Coronary artery (tissue), 2 donors: ENCODE data around the gene KRT17.
"Not testable (repeated sequence)": the region's sequence is repeated elsewhere in the genome, so short reads cannot be mapped to it uniquely, and the experiment has no call there.

ENCODE experiments used
- DNase-seq: peaks from one replicate; pipeline ENCODE4 v3.0.0-alpha.2; 2017; ENCODE audit warnings: low spot score
- H3K27ac ChIP-seq, 2 donors: fragments of 200-600 bp; sonication (generic); one replicate each; pipeline ENCODE4 v1.5.1; 2016 to 2019
- H3K4me3 ChIP-seq: fragments of 200-600 bp; sonication (generic); 2 replicates; pipeline ENCODE4 v1.5.1; 2016; ENCODE audit warnings: mild to moderate bottlenecking, moderate library complexity
- CTCF ChIP-seq: fragments of 200-600 bp; sonication (generic); IDR thresholded peaks from one replicate; pipeline ENCODE4 v1.5.1; 2019; ENCODE audit warnings: antibody characterized with exemption

KRT17 gene

GRCh38 chr17:41610965-41611640, 13.3 kb downstream of the KRT17 start:
- no peak overlapping the region for H3K27ac ChIP-seq
- no peak for DNase-seq
- no peak overlapping the region for H3K4me3 ChIP-seq
- TF ChIP-seq CTCF, result no peak

- not testable (repeated sequence) for DNase-seq, H3K27ac ChIP-seq, H3K4me3 ChIP-seq
Measured at GRCh38 chr17:41610061-41610517, 14.3 kb downstream of the KRT17 start.

GRCh38 chr17:41606930-41607329, 17.4 kb downstream of the KRT17 start:
- H3K27ac ChIP-seq, H3K4me3 ChIP-seq, DNase-seq: not testable (repeated sequence)

- no peak for TF ChIP-seq CTCF
- no peak for DNase-seq
- Histone ChIP-seq H3K27ac (no peak overlapping the region), H3K4me3 (no peak overlapping the region)
Measured at GRCh38 chr17:41602524-41602923, 21.9 kb downstream of the KRT17 start.

- Histone ChIP-seq H3K27ac (no peak overlapping the region), H3K4me3 (no peak overlapping the region)
- DNase-seq, result no peak
Measured at GRCh38 chr17:41600318-41600717, 24.1 kb downstream of the KRT17 start.

GRCh38 chr17:41599680-41600079, 24.7 kb downstream of the KRT17 start:
- TF ChIP-seq CTCF, result no peak

More at GRCh38 chr17:41600318-41600717, 24.1 kb downstream of the KRT17 start:
- no peak for TF ChIP-seq CTCF

GRCh38 chr17:41595585-41595984, 28.8 kb downstream of the KRT17 start:
- H3K4me3 ChIP-seq, result no peak overlapping the region
- no peak overlapping the region for H3K27ac ChIP-seq
- no peak for DNase-seq
- TF ChIP-seq CTCF, result no peak

More at GRCh38 chr17:41599680-41600079, 24.7 kb downstream of the KRT17 start:
- no peak for DNase-seq
- Histone ChIP-seq H3K27ac (no peak overlapping the region), H3K4me3 (no peak overlapping the region)

GRCh38 chr17:41594363-41594915, 29.9 kb downstream of the KRT17 start:
- DNase-seq, result no peak
- no peak for TF ChIP-seq CTCF
- Histone ChIP-seq H3K4me3 (no peak overlapping the region), H3K27ac (no peak overlapping the region)
